ENCODE data around the gene ARRDC2.

DNA sequence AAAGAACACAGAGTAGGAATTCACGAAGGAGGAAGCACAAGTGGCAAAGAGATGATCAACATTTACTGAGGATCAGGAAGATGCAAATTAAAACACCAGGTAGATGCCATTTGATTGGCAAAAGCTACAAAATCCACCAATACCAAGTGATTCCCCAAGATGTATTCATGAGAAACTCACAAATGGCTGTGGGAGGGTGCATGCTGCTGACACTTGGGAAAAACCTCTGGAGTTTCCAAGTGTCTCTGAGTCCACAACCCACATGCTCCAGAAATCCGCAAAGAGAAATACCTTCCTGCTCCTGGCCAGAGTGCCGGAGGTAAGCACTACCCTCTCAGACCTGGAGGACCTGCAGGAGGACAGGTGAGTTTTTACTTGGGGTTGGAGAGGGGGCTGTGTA lies 35.7 kb downstream of the ARRDC2 start:
- TF ChIP-seq, protein P1, sequence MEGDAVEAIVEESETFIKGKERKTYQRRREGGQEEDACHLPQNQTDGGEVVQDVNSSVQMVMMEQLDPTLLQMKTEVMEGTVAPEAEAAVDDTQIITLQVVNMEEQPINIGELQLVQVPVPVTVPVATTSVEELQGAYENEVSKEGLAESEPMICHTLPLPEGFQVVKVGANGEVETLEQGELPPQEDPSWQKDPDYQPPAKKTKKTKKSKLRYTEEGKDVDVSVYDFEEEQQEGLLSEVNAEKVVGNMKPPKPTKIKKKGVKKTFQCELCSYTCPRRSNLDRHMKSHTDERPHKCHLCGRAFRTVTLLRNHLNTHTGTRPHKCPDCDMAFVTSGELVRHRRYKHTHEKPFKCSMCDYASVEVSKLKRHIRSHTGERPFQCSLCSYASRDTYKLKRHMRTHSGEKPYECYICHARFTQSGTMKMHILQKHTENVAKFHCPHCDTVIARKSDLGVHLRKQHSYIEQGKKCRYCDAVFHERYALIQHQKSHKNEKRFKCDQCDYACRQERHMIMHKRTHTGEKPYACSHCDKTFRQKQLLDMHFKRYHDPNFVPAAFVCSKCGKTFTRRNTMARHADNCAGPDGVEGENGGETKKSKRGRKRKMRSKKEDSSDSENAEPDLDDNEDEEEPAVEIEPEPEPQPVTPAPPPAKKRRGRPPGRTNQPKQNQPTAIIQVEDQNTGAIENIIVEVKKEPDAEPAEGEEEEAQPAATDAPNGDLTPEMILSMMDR (IDR thresholded peaks at IDR 0.05; ENCODE audit: insufficient read depth, low read length) = no peak
- TF ChIP-seq, protein P2, sequence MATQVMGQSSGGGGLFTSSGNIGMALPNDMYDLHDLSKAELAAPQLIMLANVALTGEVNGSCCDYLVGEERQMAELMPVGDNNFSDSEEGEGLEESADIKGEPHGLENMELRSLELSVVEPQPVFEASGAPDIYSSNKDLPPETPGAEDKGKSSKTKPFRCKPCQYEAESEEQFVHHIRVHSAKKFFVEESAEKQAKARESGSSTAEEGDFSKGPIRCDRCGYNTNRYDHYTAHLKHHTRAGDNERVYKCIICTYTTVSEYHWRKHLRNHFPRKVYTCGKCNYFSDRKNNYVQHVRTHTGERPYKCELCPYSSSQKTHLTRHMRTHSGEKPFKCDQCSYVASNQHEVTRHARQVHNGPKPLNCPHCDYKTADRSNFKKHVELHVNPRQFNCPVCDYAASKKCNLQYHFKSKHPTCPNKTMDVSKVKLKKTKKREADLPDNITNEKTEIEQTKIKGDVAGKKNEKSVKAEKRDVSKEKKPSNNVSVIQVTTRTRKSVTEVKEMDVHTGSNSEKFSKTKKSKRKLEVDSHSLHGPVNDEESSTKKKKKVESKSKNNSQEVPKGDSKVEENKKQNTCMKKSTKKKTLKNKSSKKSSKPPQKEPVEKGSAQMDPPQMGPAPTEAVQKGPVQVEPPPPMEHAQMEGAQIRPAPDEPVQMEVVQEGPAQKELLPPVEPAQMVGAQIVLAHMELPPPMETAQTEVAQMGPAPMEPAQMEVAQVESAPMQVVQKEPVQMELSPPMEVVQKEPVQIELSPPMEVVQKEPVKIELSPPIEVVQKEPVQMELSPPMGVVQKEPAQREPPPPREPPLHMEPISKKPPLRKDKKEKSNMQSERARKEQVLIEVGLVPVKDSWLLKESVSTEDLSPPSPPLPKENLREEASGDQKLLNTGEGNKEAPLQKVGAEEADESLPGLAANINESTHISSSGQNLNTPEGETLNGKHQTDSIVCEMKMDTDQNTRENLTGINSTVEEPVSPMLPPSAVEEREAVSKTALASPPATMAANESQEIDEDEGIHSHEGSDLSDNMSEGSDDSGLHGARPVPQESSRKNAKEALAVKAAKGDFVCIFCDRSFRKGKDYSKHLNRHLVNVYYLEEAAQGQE (IDR thresholded peaks at IDR 0.05; ENCODE audit: insufficient replicate concordance, low read depth) = no peak
- TF ChIP-seq SPI1 (IDR thresholded peaks at IDR 0.05; ENCODE audit: borderline replicate concordance, low read depth) (no peak), POLR2AphosphoS5 (IDR thresholded peaks at IDR 0.05; ENCODE audit: low read depth) (no peak), GABPA (IDR thresholded peaks at IDR 0.05; ENCODE audit: low read depth) (no peak)

Data from HL-60 (cell line).